GM21576 (cell line): ENCODE results near the gene YTHDF1.
A peak's percentile ranks its signal among the peaks of the same experiment; 100 is the strongest.
"Not testable (repeated sequence)": the region's sequence is repeated elsewhere in the genome, so short reads cannot be mapped to it uniquely, and the experiment has no call there.

Experiments
- ATAC-seq: cut with Tn5 transposase; IDR thresholded peaks from one replicate; pipeline ENCODE4 v1.9.1; 2021; ENCODE audit warnings: mild to moderate bottlenecking, moderate library complexity; ENCODE audit not compliant: unreplicated experiment

The YTHDF1 gene

DNA sequence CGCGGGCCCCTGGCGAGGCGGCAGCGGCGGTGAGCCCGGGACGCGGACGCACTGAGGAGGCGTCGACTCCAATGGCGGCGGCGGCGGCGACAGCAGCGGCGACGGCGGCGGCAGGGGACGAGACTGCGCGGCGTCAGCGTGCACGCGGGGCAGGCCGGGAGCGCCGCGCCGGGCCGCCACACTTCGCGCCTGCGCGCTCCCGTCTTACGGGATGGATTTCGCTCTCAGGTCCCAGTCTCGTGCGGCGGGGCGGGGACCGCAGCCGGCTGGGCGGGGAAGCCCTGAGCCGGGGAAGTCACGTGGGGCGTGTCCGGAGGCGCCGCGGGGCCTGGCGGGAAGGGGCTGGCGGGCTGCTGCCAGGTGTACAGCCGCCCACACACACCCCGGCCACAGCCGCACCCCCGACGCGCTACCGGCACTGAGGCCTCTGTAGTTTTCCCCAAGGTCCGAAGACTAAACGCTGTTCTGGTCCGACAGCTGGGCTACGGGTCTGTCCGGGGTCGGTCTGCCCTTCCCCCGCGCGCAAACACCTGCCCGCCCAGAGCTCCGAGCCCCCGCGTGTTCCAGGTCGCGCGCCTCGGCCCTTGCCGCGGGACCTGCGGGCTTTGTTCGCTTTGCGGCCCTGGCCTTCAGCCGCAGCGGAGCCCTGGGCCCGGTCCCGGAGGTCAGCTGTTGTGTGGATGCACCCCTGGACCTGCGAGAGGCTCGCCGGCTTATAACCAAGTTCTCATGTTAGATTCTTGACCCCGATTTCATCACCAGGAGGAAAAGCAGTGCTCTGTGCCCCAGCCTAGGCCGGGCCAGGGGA is at the start of gene YTHDF1:
YTHDF1 (minus strand) TSS at position 91 of the 808 bp plus-strand sequence. CDS start 239 bp downstream, outside the sequence.
- ATAC-seq: peak; percentile 86

DNA sequence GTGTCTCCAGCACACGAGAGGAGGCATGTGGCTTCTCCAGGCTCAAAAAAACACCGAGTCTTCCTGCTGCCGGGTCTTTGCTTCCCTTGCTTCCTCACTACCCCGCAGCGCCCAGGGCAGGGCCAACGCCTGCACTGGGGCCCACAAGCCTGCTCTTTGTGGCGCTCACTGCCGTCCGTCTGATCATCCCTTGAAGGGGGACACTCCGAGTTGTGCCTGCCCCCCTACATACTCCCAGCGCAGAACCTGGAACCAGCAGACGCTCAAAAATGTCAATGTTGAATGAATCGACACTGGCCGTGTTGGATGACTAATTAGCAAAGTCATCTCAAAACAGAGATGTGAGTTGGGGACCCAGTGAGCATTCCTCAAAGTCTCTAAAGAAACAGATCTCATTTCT is 48.6 kb upstream of the YTHDF1 start:
- no peak for ATAC-seq

- no peak for ATAC-seq
Observed at GRCh38 chr20:63264000-63264399, 48.1 kb upstream of the YTHDF1 start.

DNA sequence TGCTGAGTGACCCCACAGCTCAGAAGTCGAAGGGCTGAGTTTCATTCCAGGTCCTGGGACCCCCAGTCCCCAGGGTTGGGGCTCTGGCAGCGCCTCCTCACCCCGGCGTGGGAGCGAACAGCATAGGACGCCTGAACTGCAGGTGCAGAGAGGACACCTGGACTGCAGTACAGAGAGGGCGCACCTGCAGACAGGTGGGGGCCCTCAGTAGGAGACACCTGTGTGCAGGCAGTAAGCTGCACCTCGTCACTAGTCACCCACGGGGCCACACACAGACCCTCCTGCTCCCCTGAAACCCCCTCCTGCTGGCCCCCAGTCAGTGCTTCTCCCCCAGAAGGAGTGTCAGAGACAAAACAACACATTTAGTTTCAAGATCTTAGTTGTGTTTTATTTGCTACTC is 46.9 kb upstream of the YTHDF1 start:
- no peak for ATAC-seq

DNA sequence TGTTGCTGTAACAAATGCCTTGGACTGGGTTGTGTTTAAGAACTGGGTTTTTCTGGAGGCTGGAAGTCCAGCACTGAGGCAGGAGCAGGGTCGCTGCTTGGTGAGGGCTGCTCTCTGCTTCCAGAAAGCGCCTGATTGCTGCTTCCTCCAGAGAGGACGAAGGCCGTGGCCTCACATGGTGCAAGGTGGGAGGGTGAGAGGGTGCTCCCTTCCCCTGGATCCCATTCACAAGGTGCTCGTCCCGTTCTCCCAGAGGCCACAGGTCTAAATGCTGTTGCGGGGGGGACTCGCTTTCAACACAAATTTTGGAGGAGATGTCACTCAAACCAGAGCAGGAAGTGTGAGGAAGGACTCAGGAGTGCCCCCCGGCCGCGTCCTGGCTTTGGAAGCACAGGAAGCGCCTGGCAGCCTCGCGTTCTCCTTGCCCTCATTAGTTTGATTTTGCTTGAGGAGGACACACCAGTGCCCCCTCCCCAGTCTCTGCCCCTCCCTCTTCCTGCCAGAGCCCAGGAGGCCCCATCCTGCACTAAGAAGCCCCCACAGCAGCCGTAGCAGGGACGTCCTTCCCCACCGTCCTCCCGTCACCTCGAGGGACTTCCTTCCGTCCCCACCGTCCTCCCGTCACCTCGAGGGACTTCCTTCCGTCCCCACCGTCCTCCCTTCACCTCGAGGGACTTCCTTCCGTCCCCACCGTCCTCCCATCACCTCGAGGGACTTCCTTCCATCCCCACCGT is 46.0 kb upstream of the YTHDF1 start:
- no peak for ATAC-seq

DNA sequence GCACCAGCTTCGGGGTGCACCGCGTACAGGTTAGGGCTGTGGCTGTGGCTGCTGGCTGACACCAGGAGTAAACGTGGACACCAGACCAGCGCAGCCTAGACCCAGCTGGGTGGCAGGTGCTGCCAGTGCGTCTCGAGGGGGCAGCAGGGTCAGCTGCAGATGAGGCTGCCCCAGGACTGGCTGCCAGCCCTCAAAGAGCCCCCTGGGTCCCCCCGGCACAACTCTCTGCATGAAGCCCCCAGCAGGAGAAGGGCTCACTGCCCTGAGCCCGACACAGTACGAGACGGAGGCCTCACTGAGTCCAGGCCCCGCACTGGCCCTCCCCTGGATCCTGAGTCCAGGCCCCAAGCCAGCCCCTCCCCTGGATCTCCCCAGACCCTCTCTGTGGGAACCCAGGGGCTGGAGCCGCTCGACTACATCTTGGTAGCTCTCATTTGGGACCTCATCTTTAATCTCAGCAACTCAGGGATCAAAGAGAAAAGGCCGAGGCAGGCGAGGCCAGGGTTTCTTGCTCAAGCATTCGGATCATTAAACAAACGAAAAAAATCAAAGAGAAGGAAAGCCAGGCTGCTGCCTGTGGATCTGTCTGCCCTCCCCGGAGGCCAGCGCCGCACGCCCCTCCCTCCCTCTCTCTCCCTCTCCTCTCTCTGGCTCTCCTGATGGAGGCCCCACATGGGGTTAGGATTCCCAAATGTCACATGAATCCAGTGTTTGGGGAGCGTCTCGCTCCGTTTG is 45.3 kb upstream of the YTHDF1 start:
- ATAC-seq: no peak

DNA sequence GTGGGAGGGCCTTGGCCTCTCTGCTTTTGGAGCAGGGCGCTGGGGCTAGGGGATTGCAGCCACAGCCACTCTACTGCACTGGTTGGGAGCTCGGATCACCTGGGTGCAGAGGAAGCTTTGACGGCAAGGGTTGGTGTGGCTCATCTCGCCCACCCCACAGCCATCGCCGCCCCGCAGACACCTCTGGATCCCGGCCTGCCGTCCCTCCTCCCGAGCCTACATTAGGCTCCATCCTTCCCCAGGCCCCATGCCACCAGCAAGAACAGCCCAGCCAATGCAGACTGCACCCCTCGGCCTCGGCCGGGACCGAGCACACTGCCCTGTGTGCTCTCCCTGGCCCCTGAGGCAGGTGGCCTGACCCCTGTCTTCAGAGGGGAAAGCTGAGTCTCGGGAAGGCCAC is 44.6 kb upstream of the YTHDF1 start:
- no peak for ATAC-seq

DNA sequence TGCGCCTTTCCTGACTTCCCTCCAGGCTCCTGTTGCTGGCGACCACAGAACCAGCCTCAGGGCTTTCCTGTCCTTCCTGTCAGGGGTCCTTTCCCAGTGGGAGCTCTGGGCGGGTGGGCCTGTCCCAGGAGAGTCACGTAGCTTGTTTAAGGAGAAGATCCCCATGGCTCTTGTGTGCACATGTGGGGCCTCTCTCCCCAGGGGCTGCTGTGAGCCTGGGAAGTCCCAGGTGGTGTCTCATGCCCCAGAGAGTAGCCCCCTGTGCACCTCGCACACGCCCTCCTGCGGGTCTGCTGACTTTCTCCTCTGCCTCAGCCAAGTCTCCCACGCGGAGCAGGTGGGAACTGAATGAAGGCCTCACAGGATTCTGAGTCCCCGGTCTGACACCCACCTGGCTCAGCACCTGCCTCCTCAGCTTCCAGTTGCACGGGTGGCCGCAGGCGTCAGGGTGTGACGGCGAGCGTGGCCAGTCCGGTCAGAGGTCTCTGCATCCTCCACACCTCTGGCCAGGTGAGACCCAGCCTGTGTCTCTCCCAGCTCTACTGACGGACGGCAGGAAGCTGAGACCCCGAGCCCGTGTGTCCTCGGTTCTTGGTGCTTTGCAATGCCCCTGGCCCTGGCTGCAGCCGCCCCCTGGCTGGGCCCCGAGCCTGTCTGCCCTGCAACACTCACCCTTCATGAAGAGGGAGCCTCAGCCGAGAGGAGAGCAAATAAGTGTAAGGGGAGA is 44.0 kb upstream of the YTHDF1 start:
- ATAC-seq: no peak

- ATAC-seq: no peak
Observed at GRCh38 chr20:63258781-63259180, 42.9 kb upstream of the YTHDF1 start.

- no peak for ATAC-seq
Observed at GRCh38 chr20:63257629-63258028, 41.7 kb upstream of the YTHDF1 start.

- ATAC-seq: no peak
Observed at GRCh38 chr20:63256954-63257353, 41.0 kb upstream of the YTHDF1 start.

DNA sequence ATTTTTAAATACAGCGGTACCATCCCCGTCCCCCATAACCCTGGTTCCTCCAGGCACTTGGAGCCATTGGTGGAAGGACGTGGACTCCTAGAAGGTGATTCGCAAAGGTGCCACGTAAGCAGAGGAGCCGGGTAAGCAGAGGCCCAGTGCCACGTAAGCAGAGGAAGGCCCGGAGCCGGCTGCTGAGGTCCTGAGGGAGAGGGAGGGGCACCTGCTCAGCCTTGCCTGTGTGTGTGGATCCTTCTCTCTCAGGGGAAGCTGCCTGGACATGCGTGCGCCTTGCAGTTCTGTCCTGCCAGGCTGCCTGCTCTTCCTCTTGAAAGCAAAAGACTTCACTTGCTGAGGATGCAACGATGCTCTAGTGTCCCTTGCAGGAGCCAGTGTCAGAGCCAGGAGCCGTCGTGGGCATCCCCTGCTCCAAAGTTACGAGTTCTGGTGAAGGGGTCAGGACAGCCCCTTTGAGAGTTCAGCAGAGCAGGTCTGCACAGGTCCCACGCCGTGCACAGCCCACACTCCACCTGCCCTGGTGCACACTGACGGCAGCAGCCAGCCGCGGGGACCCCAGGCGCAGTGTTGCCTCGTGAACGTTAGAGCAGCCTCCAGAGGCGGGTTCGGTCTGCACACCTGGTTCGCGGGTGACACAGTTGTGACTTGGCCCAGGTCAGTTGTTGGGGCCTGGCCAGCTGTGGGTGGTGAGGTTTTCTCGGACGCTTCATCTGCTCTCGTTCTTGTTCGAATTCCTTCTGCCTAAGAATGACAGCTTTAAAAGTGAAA is 40.2 kb upstream of the YTHDF1 start:
- ATAC-seq: no peak

GRCh38 chr20:63254606-63255384 is 38.9 kb upstream of the YTHDF1 start:
- no peak for ATAC-seq

- ATAC-seq: no peak
Observed at GRCh38 chr20:63254232-63254605, 38.3 kb upstream of the YTHDF1 start, which contains the start of gene NKAIN4. Gene NKAIN4 (minus strand): TSS chr20:63254463. CDS start chr20:63254450, 13 bp downstream.

- no peak for ATAC-seq
Observed at GRCh38 chr20:63253438-63254231, 37.7 kb upstream of the YTHDF1 start.

GRCh38 chr20:63253065-63253437 is 37.1 kb upstream of the YTHDF1 start:
- ATAC-seq: no peak

- ATAC-seq: no peak
Observed at GRCh38 chr20:63252284-63252711, 36.4 kb upstream of the YTHDF1 start.

- ATAC-seq: not testable (repeated sequence)
Observed at GRCh38 chr20:63251350-63251749, 35.4 kb upstream of the YTHDF1 start.
